ENCODE measurements around the gene ACP1. TPM values are rescaled to one million over a fixed set of nuclear protein-coding genes. Genes with fewer than 3 reads are reported as not detected.

Gene ACP1
- total and polyA plus RNA-seq, 10 donors: 58.1 to 103 (median 72.9) TPM

DNA sequence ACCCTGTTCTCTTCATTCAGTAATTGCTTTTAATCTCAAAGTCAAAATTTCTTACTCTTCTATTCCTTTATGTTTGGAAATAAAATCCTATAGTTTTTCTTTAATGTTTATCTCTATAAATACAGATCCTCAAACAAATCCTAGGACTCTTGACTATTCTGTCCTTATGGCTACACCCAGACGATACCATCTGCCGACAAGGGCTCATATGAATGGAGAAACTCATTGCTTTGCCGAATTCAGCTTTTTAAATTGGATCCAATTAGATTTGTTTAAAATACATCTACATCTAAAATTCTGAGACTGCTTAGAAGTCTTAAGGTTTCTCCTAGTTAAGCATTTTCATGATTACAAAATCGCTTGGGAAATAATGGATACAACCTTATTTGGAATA, 14.2 kb downstream of the ACP1 start:
- intact Hi-C loops (cut with DNase I; ENCODE audit: low total_unique reads): no loop called here

DNA sequence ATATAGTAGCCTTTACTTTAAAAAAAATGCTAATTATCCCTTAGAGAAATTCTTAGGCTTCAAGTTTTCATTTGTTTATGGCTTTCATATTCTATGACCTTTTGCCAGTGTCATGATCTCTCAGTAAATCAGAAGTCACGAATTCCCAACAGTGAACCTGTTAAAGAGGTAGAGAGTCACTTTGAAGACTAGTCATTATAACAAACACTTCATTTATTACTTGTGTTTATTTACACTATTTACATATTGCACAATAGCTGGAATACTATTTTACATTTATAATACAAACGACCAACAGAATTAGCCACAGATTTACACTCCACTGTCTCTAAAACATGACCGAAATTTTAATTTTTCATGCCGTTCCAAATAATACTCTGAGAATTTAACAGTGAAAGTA, 14.6 kb downstream of the ACP1 start:
- intact Hi-C loops (cut with DNase I; ENCODE audit: low total_unique reads): no loop called here
- 84 to 91% (median 90%) methylated on average over 4 of the region's 4 CpGs for WGBS, 5 donors
- Histone ChIP-seq H3K27me3 (replicated peaks in 1 of 7) (no peaks in the 10 kb centered on the region), H3K4me1 (peaks cover 0 to 19% (median 11%) of the 10 kb centered on the region in 6 donors), H3K36me3 (peaks cover 0 to 100% (median 69%) of the 10 kb centered on the region in 6 donors), H3K4me3 (no peak overlapping the region), H3K9me3 (no peaks in the 10 kb centered on the region), H3K27ac (no peak overlapping the region)
- no peak for DNase-seq
- no peak for TF ChIP-seq POLR2AphosphoS5 (IDR thresholded peaks at IDR 0.05)
- TF ChIP-seq POLR2A (IDR thresholded peaks at IDR 0.05): no peak
- TF ChIP-seq, protein P1, sequence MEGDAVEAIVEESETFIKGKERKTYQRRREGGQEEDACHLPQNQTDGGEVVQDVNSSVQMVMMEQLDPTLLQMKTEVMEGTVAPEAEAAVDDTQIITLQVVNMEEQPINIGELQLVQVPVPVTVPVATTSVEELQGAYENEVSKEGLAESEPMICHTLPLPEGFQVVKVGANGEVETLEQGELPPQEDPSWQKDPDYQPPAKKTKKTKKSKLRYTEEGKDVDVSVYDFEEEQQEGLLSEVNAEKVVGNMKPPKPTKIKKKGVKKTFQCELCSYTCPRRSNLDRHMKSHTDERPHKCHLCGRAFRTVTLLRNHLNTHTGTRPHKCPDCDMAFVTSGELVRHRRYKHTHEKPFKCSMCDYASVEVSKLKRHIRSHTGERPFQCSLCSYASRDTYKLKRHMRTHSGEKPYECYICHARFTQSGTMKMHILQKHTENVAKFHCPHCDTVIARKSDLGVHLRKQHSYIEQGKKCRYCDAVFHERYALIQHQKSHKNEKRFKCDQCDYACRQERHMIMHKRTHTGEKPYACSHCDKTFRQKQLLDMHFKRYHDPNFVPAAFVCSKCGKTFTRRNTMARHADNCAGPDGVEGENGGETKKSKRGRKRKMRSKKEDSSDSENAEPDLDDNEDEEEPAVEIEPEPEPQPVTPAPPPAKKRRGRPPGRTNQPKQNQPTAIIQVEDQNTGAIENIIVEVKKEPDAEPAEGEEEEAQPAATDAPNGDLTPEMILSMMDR (IDR thresholded peaks at IDR 0.05 in 8 of 11, conservative IDR thresholded peaks at IDR 0.05 in 3 of 11): no peak

More for the DNA sequence above, 14.2 kb downstream of the ACP1 start:
- peaks cover 0 to 100% (median 72%) of the 10 kb centered on the region in 6 donors for H3K36me3 ChIP-seq
- 92 to 96% (median 95%) methylated on average over 4 of the region's 4 CpGs for WGBS, 5 donors
- H3K27ac ChIP-seq: no peak overlapping the region
- H3K4me1 ChIP-seq: peaks cover 0 to 22% (median 11%) of the 10 kb centered on the region in 6 donors
- H3K4me3 ChIP-seq: no peak overlapping the region
- H3K9me3 ChIP-seq: no peaks in the 10 kb centered on the region
- no peak for DNase-seq
- TF ChIP-seq POLR2AphosphoS5 (IDR thresholded peaks at IDR 0.05) (no peak), POLR2A (IDR thresholded peaks at IDR 0.05) (no peak)
- TF ChIP-seq, protein P1 (IDR thresholded peaks at IDR 0.05 in 8 of 11, conservative IDR thresholded peaks at IDR 0.05 in 3 of 11): no peak
- H3K27me3 ChIP-seq (replicated peaks in 1 of 7): no peaks in the 10 kb centered on the region

DNA sequence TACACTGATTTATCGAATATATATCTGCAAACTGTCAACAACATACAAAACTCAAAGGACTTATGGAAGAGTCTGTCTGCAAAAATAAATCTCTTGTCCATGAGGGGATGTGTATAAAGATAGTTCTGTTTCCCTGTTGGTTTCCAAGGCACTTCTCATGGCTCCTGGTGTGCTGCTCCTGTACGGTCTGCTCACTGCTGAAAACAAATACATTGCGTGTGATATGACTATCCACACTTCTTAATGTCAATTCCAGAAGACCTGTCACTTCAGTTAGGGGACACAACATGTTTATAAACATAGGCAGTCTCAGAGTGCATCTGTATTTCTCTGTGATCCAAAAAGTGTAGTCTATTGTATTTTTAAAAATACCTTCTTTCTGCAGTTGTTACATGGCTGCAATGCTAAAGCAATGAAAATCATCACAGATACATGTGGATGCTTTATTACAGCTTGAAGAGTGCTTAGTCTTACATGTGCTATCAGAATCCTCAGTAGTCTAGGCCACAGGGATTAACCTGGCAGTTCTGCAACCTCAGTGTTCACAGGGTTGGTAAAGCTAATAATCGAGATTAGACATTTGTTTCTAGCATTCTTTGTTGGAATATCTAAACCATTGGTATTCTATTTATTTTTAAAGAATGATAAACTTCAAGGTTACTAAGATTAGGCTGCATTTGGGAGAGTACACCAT, 15.4 kb downstream of the ACP1 start:
- H3K27me3 ChIP-seq (replicated peaks in 1 of 7): no peaks in the 10 kb centered on the region
- H3K9me3 ChIP-seq: no peaks in the 10 kb centered on the region
- H3K4me3 ChIP-seq: no peak overlapping the region
- H3K4me1 ChIP-seq: peaks cover 0 to 12% (median 7%) of the 10 kb centered on the region in 6 donors
- 91 to 96% (median 92%) methylated on average over 4 of the region's 4 CpGs for WGBS, 5 donors
- H3K36me3 ChIP-seq: peaks cover 0 to 96% (median 64%) of the 10 kb centered on the region in 6 donors
- TF ChIP-seq, protein P1 (IDR thresholded peaks at IDR 0.05 in 8 of 11, conservative IDR thresholded peaks at IDR 0.05 in 3 of 11): no peak
- no peak overlapping the region for H3K27ac ChIP-seq
- DNase-seq: no peak
- intact Hi-C loops (cut with DNase I; ENCODE audit: low total_unique reads): no loop called here

DNA sequence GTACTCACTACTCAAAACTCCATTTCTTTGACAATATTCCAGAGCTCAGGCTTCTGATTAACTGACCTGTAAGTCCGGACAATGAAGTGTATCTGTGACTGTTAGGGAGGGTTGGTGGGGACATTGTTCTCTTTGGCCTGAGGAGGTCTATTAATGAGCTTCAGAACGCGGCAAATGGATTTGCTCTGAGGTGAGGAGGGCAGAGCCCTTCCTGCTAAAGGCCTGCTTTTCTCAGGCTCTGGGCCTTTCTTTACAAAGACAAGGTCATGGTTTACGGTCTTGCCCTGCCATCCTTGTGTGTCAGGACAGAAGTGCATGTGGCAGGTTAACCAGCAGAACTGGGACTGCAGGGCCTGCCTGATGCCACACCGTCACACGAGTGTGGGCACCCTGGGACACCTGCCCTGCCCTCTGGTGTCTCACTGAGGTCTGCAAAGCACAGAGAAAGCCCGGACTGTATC, 15.9 kb downstream of the ACP1 start:
- 82 to 94% (median 91%) methylated on average over 7 of the region's 7 CpGs for WGBS, 5 donors
- intact Hi-C loops (cut with DNase I; ENCODE audit: low total_unique reads): no loop called here
- Histone ChIP-seq H3K27me3 (replicated peaks in 1 of 7) (peaks cover 0 to 3% (median 0%) of the 10 kb centered on the region in 7 donors), H3K27ac (no peak overlapping the region), H3K9me3 (no peaks in the 10 kb centered on the region), H3K4me1 (peaks cover 0 to 6% (median 1%) of the 10 kb centered on the region in 6 donors), H3K4me3 (no peak overlapping the region), H3K36me3 (peaks cover 0 to 90% (median 60%) of the 10 kb centered on the region in 6 donors)
- no peak for DNase-seq
- TF ChIP-seq POLR2A (IDR thresholded peaks at IDR 0.05) (no peak), POLR2AphosphoS5 (IDR thresholded peaks at IDR 0.05) (no peak)
